HG03025 (cell line): ENCODE results near the gene FAM107B.
"Not testable (repeated sequence)": the region's sequence is repeated elsewhere in the genome, so short reads cannot be mapped to it uniquely, and the experiment has no call there.

Source experiments
- ATAC-seq: cut with Tn5 transposase; IDR thresholded peaks from one replicate; pipeline ENCODE4 v1.9.1; 2021; ENCODE audit warnings: mild to moderate bottlenecking, moderate library complexity; ENCODE audit not compliant: unreplicated experiment, low FRiP score

Gene FAM107B

DNA sequence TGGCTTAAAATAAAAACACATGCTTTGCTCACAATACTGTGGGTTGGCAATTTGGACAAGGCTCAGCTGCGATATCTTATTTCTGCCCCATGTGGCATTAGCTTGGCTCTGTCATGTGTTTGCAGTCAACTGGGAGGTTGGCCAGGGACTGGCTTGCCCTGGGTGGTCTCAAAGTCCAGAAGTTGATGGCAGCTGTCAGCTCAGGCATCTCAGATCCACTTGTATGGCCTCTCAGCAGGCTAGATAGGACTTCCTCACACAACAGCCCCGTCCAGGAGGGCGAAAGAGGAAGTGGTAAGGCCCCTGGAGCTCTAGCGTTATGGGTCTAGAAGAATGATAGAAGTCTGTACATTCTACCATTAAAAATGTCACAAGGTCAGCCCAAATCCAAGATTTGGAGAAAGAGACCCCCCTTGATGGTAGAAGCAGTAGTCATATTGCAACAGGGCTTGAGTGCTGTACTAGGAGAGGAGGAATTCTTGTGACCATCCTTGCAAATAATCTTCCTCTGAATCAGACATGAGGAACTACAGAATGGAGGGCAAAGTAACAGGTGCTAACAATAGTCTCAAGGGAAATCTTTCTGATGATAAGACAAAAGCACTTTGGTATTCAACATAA is 166.2 kb downstream of the FAM107B start:
- peak; percentile 41 for ATAC-seq

DNA sequence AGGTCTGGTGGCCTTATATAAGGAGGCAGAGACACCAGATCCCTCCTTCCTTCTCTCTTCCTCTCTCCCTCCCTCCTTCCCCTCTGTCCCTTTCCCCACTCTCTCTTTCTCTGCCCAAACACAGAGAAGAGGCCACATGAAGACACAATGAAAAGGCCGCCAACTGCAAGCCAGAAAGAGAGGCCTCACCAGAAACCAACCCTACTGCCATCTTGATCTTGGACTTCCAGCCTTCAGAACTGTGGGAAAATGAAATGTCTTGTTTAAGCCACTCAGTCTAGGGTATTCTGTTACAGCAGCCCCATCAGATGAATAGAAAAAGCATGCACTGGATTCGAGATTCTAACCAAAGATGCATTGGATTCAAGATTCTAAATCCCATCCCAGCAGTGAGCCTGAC is 168.1 kb downstream of the FAM107B start:
- no peak for ATAC-seq

DNA sequence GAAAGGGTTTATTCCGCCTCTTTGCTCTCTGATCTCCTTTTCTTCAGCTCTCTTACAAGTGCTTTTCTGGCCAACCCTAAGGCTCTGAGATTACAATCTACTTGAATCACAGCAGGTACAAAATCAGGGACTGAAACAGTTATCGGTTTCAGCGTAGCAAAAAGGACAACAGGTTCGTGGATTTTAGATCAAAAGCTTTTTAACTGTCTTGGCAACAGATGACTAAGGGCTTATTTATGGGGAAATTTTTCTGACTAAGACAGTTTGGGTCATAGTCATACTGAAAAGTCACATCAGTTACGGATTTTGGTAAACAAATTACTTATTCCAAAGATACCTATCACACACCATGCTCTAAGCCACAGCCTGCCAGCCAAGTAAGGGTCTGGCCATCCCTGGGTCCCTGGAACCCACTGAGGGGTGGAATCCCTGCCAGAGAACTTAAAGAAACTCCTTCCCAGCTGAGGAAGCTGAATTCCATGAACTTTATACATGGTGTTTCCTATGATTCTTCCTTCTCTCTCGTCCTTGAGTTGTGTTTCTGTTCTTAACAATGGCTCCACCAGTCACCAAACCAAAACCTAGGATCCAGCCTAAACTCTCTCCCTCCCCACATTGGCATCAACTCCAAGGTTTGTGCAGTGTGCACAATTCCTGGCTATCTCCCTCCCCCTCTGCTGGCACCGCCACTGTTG is 169.3 kb downstream of the FAM107B start:
- ATAC-seq: no peak

DNA sequence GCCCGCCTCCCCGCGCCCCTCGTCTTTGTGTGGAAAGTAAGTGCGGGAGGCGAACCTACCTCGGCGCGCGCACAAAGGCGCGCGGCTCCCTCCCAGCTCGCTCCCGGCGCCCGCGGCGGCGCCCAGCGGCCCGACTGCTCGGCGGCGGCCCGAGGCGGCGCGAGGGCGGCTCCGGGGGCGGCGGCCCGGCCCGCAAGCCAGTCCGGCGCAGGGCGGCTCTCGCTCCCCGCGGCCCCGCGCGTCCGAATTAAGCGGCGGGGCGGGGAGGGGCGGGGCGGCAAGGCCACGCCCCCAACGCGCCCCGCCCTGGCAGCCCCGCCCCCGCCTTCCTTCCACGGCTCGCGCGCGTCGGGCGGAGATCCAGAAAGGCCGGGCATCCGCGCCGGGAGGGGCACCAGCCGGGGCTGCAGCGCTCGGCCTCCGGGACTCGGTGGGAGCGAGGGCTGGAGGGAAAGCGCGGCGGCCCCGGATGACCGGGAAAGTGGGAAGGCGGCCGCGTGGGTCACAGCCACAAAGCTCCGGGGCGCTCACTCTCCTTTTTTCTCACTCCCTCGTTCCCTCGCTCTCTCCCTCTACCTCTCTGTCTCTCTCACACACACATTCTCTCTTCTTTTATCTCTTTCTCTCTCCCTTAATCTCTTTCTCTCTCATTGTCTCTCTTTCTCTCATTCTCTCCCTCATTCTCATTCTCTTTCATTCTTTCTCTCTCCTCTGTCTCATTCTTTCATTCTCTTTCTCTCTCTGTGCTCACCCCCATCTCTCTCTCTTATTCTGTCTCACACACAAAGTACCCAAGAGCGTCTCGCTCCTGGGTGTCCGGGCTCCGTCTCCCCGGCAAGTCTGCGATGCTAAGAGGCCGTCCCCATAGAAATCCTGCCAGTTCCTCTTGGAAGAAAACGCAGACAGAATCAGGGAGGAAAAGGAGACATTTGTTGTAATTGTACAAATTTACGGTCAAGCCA is 170.2 kb downstream of the FAM107B start:
- peak; percentile 55 for ATAC-seq

DNA sequence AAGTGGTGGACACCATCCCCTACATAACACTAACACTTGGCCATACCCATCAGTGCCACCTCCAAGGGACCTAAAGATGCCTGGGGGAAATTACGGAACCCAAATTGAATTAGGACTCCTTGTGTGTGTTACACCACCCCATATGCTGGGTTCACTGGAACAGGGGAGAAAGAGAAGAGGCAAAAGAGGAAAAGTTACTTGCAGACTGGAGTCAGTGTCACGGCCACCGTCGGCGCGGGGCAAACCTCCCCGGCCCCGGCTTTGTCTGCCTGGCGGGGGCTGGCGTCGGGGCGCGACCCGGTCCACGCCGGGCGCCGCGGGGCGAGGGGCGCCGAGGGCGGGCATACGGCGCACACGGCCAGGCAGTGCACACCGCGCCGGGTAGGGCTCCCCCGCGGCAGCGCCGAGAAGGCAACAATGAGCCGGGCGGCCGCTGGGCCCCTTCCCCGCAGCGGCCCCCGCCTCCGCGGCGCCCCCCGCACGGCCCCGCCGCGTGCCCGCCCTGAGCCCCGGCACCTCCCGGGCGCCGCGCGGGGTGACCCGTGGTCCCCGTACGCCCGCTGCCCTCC is 171.1 kb downstream of the FAM107B start:
- peak; percentile 13 for ATAC-seq

DNA sequence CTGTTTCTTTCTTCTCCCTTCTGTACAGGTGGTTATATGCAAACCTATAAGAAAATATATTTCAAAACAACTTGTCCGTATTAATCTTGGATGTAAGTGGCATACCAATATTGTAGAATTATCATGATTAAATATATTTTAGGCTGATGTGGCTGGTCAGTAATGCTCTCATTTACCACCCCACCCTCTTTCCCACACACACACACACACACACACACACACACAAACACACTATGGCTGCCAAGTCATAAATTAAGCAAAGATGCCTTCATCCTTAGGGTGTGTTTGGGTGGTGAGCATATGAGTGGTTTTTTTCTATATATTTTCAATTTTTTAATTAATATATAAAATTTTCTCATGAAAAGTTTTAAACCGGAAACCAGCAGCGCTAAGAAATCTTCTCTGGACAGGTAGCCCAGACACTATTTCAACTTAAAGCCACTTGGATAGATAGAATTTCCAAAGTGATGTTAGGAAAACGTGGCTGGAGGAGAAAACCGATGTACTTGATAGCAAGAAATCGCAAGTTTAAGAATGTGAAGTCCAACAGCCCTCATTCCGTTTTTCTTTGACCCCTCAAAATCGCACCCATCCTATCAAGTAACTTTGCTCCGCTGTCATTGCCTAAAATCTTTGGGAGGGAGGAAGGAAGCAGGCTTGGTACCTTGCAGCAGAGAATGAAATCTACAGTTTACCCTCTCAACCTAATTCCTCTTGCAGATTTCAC is 171.7 kb downstream of the FAM107B start:
- ATAC-seq: no peak

- ATAC-seq: no peak
These were observed 172.6 kb downstream of the FAM107B start for GRCh38 chr10:14601872-14602725.

DNA sequence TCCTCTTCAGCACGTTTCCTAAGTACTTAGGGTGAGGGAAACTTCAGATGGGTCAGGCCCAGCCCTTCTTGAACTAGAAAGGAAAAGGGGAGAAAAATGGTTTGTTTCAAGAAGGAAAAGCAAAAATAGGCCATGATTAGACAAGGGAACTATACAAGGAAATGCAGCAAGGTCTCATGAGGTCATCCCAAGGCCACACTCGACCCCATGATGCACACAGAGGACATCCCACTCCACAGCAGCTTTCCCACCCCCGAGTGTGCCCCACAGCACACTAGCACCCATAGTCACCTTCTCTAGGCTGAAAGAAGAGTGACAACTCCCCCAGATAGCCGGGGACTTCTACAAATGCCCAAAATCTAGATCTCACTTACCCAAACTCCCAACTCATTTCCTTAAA is 173.4 kb downstream of the FAM107B start:
- no peak for ATAC-seq

GRCh38 chr10:14600065-14600464 is 174.6 kb downstream of the FAM107B start:
- ATAC-seq: no peak

DNA sequence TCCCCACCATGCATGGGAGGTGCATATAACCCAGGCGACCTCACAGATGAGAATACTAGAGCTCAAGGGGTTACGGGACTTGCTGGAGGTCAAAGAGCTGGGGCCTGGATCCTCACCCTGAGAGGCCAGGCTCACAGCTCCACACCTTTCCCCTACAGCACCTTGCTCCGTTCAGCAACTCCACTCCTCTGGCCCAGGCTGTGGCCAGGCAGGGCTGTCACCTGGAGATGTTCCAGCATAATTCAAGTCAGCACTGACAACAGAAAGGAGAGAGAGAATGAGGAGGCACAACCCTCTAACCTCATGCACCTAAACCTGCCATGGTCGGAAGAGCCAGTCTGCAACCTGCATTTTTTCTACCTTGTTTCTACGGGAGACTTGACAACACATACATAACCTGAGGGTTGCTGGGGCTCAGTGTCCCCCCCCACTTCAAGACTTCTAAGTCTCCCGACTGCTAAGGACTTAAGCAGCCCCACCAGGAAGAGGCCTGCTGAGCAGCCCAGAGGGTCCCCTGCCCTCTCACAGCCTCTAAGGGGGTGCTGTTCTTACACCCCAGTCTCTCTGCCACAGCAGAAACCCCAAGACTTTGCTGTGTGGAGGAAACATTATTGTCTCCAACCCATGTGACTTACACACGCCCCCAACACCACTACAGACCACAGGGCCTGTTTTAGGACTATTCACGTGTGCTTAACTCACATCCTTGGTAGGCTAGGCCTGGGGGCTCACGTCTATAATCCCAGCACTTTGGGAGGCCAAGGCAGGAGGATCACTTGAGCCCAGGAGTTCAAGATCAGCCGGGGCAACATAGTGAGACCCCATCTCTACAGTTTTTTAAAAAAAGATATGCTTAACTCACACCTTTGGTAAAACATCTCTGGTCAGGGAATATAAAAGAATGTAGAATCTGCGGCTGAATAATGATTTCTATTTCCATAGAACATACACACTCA is 175.6 kb downstream of the FAM107B start:
- ATAC-seq: no peak

DNA sequence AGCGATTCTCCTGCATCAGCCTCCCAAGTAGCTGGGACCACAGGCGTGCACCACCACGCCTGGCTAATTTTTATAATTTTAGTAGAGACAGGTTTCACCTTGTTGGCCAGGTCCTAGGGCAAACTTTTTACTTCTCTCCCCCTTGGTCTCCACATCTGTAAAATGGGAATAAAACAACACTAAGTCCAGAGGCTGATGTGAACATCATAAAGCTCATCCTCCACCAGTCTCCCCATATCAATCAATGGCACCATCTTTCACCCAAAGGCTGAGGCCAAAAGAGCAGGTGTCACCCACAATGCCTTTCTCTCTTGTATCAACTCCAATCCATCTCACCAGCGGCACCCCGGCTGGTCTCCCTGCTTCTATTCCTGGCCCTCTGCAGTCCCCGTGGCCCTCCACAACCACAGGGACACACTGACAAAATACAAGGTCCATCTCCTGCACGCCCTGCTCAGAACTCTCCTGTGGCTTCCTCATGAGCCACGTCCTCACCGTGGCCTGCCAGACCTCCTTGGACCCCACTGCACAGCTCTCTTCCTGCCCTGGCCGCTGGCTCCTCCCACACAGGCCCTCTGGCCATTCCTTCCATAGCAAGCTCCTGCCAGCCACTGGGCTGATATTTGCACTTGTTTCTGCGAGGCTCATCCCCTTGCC is 179.0 kb downstream of the FAM107B start:
- ATAC-seq: no peak

GRCh38 chr10:14594878-14595525 is 179.7 kb downstream of the FAM107B start:
- no peak for ATAC-seq

DNA sequence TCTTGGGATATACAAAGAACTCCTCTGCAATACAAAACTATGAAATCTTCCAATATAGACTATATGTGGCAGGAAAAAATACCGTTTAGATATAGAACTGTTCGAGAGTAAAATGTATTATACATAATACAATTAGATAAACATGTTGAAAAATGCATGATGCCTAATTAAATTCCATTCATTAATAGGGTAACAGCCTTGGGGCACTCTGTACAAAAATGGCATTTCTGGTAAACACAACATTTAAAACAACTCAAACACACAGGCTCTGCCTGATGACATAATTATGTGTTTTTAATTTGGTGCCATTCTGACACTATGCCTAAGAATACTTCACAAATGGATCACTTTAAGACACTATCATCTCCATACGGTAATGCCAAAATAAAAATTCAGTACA is 180.9 kb downstream of the FAM107B start:
- ATAC-seq: no peak

DNA sequence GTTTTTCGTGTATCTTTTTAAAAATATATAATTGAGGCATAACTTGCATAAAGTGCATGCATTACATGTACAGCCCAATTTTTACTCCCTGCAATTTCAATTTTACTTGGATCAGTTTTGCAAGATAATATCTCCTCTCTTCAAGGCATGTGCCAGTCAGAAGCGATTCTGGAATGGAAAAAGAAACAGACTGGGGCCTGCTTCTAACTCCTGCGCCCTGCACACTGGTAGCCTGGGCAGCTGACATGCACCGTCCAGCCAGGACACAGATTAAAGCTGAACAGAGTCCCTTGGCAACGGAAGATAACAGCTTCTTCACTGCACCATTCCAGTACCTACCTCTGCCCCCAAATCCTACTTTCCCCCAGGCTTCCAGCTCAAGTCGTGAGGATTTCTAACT is 182.1 kb downstream of the FAM107B start:
- ATAC-seq: no peak

DNA sequence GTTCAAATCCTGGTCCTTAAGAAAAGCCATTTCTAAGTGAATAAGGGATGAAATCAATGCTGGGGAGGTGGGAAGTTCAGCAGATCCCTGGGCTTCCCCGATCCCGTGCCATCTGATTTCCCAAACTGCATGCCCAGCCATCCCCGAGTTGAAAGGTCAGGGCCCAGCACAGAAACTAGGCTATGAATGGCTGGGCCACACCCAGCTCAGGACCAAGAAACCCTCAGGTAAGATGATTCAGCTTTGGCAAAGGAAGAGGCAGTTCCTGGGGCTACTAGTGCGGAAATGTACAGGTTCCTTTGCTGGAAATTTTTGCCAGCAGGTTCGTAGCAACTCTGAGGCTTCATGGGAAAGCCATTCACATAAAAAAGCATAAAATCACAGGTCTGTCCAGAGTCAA is 182.7 kb downstream of the FAM107B start:
- ATAC-seq: no peak

DNA sequence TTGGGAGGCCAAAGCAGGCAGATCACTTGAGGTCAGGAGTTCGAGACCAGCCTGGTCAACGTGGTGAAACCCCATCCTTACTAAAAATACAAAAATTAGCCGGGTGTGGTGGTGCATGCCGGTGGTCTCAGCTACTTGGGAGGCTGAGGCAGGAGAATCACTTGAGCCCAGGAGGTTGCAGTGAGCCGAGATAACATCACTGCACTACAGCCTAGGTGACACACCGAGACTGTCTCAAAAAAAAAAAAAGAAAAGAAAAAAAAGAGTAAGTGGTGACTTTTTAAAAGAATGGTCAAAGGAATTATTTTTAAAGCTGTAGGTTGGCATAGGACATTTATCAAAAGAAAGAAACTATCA is 185.8 kb downstream of the FAM107B start:
- not testable (repeated sequence) for ATAC-seq
